ENCODE data around the gene ARHGEF33.

- no peak for TF ChIP-seq CTCF (conservative IDR thresholded peaks at IDR 0.05; ENCODE audit: low read length)
- TF ChIP-seq EZH2phosphoT487 (IDR thresholded peaks at IDR 0.05; ENCODE audit: borderline replicate concordance, low read depth, low read length) = no peak
Observed at GRCh38 chr2:38889045-38889444, 630 bp upstream of the ARHGEF33 start.
